Left ventricle myocardium inferior (tissue), 1 donor: Measurements from ENCODE around the gene SPTBN1. TPM values are rescaled to one million over a fixed set of nuclear protein-coding genes. Genes with fewer than 3 reads are reported as not detected.

Experiments used
- DNase-seq: peaks from one replicate; pipeline ENCODE4 v3.0.0-alpha.2; 2020
- H3K27ac ChIP-seq: fragments of 200-600 bp; replicated peaks from 2 replicates; pipeline ENCODE4 v1.8.0; 2021
- H3K27me3 ChIP-seq: fragments of 200-600 bp; 2 replicates; pipeline ENCODE4 v1.8.0; 2021; ENCODE audit warnings: low read depth
- H3K36me3 ChIP-seq: fragments of 200-600 bp; 2 replicates; pipeline ENCODE4 v1.8.0; 2021
- H3K4me1 ChIP-seq: fragments of 200-600 bp; 2 replicates; pipeline ENCODE4 v1.8.0; 2021
- H3K4me3 ChIP-seq: fragments of 200-600 bp; 2 replicates; pipeline ENCODE4 v1.8.0; 2021; ENCODE audit warnings: mild to moderate bottlenecking, moderate library complexity
- H3K9me3 ChIP-seq: fragments of 200-600 bp; replicated peaks from 2 replicates; pipeline ENCODE4 v1.8.0; 2021
- CTCF ChIP-seq: fragments of 200-600 bp; IDR thresholded peaks from 2 replicates; pipeline ENCODE4 v1.8.0; 2021; ENCODE audit warnings: antibody characterized with exemption, mild to moderate bottlenecking, borderline replicate concordance
- intact Hi-C: fragments of 100-400 bp; cut with micrococcal nuclease; formaldehyde crosslinking; loops from one replicate; pipeline ENCODE4 v1.11.0; 2022
- total RNA-seq: library from RNA; stranded (reverse); fragmentation: NEBNext Ultra II Directional; extraction: Animal tissue kit (Norgen Biotek cat#: 25700); gene quantifications from one replicate; pipeline ENCODE4 v1.2.1, GENCODE V29; 2021
- donor health status: DM: no; HTN: yes; CAD: no; lungs with severe emphysema.

SPTBN1 gene
- total RNA-seq, 1 donor from 2014 or later, result 484 TPM

- peaks cover 15% of the 10 kb centered on the region for H3K36me3 ChIP-seq
- peak; percentile 39 for DNase-seq
- H3K27ac ChIP-seq, result peak overlapping the region; percentile 80
- no peak for TF ChIP-seq CTCF
- peaks cover 99% of the 10 kb centered on the region for H3K4me1 ChIP-seq
- intact Hi-C loops, result no loop called here
- peak overlapping the region; percentile 14 for H3K4me3 ChIP-seq
- no peaks in the 10 kb centered on the region for H3K9me3 ChIP-seq
- no peaks in the 10 kb centered on the region for H3K27me3 ChIP-seq
These were observed 142.5 kb downstream of the SPTBN1 start for GRCh38 chr2:54598347-54599325.

- intact Hi-C loops, result no loop called here
- no peaks in the 10 kb centered on the region for H3K9me3 ChIP-seq
- no peak for TF ChIP-seq CTCF
These were observed 143.2 kb downstream of the SPTBN1 start for GRCh38 chr2:54599326-54599710.

GRCh38 chr2:54599914-54600313, 143.8 kb downstream of the SPTBN1 start:
- Histone ChIP-seq H3K27ac (peak overlapping the region; percentile 80), H3K36me3 (peaks cover 15% of the 10 kb centered on the region), H3K4me3 (peak overlapping the region; percentile 14), H3K9me3 (no peaks in the 10 kb centered on the region), H3K4me1 (peaks cover 100% of the 10 kb centered on the region), H3K27me3 (no peaks in the 10 kb centered on the region)
- intact Hi-C loops, result no loop called here
- no peak for TF ChIP-seq CTCF
- DNase-seq, result peak; percentile 70

More at GRCh38 chr2:54599326-54599710, 143.2 kb downstream of the SPTBN1 start:
- DNase-seq, result no peak
- Histone ChIP-seq H3K36me3 (peaks cover 15% of the 10 kb centered on the region), H3K27ac (peak overlapping the region; percentile 80), H3K4me3 (peak overlapping the region; percentile 14), H3K4me1 (peaks cover 100% of the 10 kb centered on the region), H3K27me3 (no peaks in the 10 kb centered on the region)

DNA sequence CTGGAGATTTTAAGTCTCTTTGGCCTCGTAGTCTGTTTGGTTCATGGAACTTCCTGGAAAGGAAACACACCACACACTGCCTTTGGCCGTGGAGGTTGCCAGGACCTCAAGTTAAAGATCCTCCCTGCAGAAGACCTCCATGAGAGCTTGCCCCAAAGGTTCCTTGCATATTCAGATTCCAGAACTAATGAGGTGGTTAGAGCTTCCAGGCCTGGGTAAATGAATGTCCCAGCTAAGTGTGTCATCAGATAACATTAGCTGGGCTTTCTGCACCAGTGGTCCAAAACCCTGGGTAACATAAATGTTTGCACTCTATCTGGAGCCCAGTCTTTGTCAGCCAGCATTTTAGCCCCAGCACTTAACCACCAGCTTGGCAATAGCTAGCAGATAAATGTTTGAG, 145.2 kb downstream of the SPTBN1 start:
- no peaks in the 10 kb centered on the region for H3K27me3 ChIP-seq
- no peak for TF ChIP-seq CTCF
- peak overlapping the region; percentile 80 for H3K27ac ChIP-seq
- H3K4me3 ChIP-seq, result no peak overlapping the region
- peaks cover 15% of the 10 kb centered on the region for H3K36me3 ChIP-seq
- H3K9me3 ChIP-seq, result no peaks in the 10 kb centered on the region
- intact Hi-C loops, result no loop called here
- H3K4me1 ChIP-seq, result peaks cover 100% of the 10 kb centered on the region
- DNase-seq, result no peak

- DNase-seq, result no peak
- peak overlapping the region; percentile 80 for H3K27ac ChIP-seq
- intact Hi-C loops, result no loop called here
- no peak overlapping the region for H3K4me3 ChIP-seq
- peaks cover 15% of the 10 kb centered on the region for H3K36me3 ChIP-seq
- peaks cover 100% of the 10 kb centered on the region for H3K4me1 ChIP-seq
- no peak for TF ChIP-seq CTCF
- H3K27me3 ChIP-seq, result no peaks in the 10 kb centered on the region
- no peaks in the 10 kb centered on the region for H3K9me3 ChIP-seq
These were observed 146.7 kb downstream of the SPTBN1 start for GRCh38 chr2:54602736-54603322.
